NCI-H2029 (cell line): ENCODE measurements around the gene GNB5.
"Not testable (repeated sequence)": the region's sequence is repeated elsewhere in the genome, so short reads cannot be mapped to it uniquely, and the experiment has no call there.

Source experiments
- DNase-seq: peaks from one replicate; lab custom pipeline; 2025; lab: John Stamatoyannopoulos, UW

The GNB5 gene

GRCh38 chr15:52165494-52166131, 25.6 kb downstream of the GNB5 start:
- DNase-seq, result not testable (repeated sequence)

- no peak for DNase-seq
Measured at GRCh38 chr15:52164631-52165265, 26.4 kb downstream of the GNB5 start.

- no peak for DNase-seq
Measured at GRCh38 chr15:52163321-52164190, 27.6 kb downstream of the GNB5 start.

- DNase-seq, result no peak
Measured at GRCh38 chr15:52162876-52163275, 28.3 kb downstream of the GNB5 start.

- no peak for DNase-seq
Measured at GRCh38 chr15:52162260-52162659, 28.9 kb downstream of the GNB5 start.

- DNase-seq, result no peak
Measured at GRCh38 chr15:52161406-52161966, 29.7 kb downstream of the GNB5 start.

- DNase-seq, result no peak
Measured at GRCh38 chr15:52159645-52160044, 31.5 kb downstream of the GNB5 start.

- no peak for DNase-seq
Measured at GRCh38 chr15:52158084-52158765, 33.0 kb downstream of the GNB5 start.

GRCh38 chr15:52155878-52156277, 35.3 kb downstream of the GNB5 start:
- no peak for DNase-seq

- no peak for DNase-seq
Measured at GRCh38 chr15:52154896-52155865, 36.0 kb downstream of the GNB5 start.

- DNase-seq, result no peak
Measured at GRCh38 chr15:52153900-52154895, 37.0 kb downstream of the GNB5 start.

- DNase-seq, result no peak
Measured at GRCh38 chr15:52151353-52151752, 39.8 kb downstream of the GNB5 start.

GRCh38 chr15:52150871-52151270, 40.3 kb downstream of the GNB5 start:
- DNase-seq, result no peak

- DNase-seq, result no peak
Measured at GRCh38 chr15:52150043-52150825, 41.0 kb downstream of the GNB5 start.

- no peak for DNase-seq
Measured at GRCh38 chr15:52148403-52148802, 42.8 kb downstream of the GNB5 start.

- no peak for DNase-seq
Measured at GRCh38 chr15:52146776-52147175, 44.4 kb downstream of the GNB5 start.

- no peak for DNase-seq
Measured at GRCh38 chr15:52146261-52146660, 44.9 kb downstream of the GNB5 start.

GRCh38 chr15:52144656-52145178, 46.5 kb downstream of the GNB5 start:
- no peak for DNase-seq

- no peak for DNase-seq
Measured at GRCh38 chr15:52143873-52144272, 47.3 kb downstream of the GNB5 start.
